Thoracic aorta endothelial cell (primary cell): ENCODE results near the gene DHX34. TPM values are rescaled to one million over a fixed set of nuclear protein-coding genes. Genes with fewer than 3 reads are reported as not detected.

ENCODE experiments used
- total RNA-seq: library from RNA; depleted of rRNA; stranded (reverse); fragments of >200 nt; gene quantifications from 2 replicates; pipeline ENCODE4 v1.2.3, GENCODE V29; 2012

The DHX34 gene, protein sequence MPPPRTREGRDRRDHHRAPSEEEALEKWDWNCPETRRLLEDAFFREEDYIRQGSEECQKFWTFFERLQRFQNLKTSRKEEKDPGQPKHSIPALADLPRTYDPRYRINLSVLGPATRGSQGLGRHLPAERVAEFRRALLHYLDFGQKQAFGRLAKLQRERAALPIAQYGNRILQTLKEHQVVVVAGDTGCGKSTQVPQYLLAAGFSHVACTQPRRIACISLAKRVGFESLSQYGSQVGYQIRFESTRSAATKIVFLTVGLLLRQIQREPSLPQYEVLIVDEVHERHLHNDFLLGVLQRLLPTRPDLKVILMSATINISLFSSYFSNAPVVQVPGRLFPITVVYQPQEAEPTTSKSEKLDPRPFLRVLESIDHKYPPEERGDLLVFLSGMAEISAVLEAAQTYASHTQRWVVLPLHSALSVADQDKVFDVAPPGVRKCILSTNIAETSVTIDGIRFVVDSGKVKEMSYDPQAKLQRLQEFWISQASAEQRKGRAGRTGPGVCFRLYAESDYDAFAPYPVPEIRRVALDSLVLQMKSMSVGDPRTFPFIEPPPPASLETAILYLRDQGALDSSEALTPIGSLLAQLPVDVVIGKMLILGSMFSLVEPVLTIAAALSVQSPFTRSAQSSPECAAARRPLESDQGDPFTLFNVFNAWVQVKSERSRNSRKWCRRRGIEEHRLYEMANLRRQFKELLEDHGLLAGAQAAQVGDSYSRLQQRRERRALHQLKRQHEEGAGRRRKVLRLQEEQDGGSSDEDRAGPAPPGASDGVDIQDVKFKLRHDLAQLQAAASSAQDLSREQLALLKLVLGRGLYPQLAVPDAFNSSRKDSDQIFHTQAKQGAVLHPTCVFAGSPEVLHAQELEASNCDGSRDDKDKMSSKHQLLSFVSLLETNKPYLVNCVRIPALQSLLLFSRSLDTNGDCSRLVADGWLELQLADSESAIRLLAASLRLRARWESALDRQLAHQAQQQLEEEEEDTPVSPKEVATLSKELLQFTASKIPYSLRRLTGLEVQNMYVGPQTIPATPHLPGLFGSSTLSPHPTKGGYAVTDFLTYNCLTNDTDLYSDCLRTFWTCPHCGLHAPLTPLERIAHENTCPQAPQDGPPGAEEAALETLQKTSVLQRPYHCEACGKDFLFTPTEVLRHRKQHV
- 15.3 and 17.5 TPM in 2 replicates for total RNA-seq

DNA sequence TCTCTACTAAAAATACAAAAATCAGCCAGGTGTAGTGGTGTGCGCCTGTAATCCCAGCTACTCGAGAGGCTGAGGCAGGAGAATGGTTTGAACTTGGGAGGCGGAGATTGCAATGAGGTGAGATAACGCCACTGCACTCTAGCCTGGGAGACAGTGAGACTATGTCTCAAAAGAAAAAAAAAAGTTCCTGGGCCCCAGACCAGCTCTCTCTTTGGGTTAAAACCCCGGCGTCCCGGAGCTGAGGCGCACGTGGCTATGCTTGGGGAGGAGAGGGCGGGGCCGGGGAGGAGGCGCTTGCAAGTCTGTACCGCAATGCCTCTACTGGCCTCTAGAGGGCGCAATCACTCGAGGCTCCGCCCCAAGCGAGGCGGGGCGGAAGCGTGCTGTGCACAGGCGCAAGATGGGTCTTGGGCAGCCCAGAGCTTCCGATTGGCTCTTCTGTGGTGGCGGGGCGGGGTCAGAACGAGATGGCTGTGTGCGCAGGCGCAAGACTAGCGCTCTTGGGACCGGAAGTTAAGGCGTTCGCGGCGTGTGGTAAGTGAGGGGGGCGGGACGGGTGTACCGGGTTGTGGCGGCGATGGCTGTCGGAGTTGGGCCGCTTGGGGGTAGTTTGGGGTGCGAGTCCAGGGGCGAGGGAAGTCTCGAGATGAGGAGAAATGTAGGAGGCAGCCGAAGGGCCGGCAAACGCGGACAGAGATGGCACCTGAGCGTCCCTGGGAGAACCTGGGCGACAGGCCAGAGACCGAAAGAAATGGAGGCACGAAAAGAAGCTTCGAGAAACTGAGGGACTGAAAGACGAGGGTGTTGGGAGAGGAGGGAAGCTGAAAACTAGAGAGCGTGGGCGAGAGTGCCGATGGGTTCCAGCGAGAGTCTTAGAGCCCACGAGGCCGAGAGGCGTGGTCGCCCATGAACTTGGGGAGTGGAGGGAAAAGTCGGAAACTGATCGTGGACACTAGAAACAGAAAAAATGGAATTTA lies at the start of gene DHX34:
DHX34 (plus strand) TSS at position 497 of the 977 bp plus-strand sequence. CDS start 3,716 bp downstream, outside the sequence.

DNA sequence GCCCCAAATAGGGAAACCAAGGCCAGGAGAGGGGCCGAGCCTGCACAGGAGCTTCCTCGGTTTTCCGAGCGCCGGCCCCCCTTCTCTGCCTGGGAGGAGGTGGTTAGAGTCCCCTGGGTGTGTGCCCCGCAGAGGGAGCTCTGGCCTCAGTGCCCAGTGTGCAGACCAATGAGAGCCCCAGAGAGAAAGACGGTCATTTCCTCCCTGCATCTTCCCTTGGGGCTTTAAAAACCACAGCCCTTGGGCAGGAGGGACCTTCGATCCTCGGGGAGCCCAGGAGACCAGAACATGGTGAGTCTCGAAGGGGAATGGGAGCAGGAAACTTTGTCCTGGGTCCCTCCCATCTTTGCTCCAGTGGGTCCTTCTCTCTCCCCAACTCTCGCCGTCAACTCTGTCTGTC lies 39.5 kb upstream of the DHX34 start, which contains the start of gene C5AR1:
C5AR1 (plus strand) TSS at position 254 of the 400 bp plus-strand sequence; CDS start at position 289, 35 bp downstream.

DNA sequence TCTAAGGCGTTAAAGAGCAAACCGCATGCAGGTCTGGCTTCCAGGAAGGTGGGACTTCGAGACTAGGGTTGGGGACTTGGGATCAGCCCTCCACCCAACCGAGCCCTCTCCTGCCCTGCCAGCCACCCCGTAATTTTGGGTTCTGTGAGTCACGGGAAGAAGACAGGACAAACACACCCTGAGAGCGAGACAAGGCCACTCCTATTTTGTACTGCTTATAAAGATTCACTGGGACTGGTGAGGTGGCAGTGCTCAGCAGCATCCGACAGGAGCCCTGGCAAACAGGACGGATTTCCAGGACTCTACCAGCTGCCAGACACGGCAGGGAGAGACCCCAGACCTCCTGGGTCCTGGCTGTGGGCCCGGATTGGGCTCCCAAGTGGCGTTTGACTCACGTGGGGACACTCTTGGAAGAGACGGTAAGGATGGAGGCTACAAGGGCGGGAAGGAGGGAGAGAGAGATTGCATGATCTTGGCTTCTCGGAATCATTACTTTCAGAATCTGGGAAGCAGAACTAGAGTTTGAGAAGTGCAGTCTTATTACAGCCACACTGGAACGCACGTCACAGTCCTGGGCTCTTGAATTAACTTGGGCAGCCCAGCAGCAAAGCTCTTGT lies 17.1 kb upstream of the DHX34 start, which contains the start of gene C5AR2:
C5AR2 (plus strand) TSS at position 245 of the 617 bp plus-strand sequence. CDS start 8,625 bp downstream, outside the sequence.

DNA sequence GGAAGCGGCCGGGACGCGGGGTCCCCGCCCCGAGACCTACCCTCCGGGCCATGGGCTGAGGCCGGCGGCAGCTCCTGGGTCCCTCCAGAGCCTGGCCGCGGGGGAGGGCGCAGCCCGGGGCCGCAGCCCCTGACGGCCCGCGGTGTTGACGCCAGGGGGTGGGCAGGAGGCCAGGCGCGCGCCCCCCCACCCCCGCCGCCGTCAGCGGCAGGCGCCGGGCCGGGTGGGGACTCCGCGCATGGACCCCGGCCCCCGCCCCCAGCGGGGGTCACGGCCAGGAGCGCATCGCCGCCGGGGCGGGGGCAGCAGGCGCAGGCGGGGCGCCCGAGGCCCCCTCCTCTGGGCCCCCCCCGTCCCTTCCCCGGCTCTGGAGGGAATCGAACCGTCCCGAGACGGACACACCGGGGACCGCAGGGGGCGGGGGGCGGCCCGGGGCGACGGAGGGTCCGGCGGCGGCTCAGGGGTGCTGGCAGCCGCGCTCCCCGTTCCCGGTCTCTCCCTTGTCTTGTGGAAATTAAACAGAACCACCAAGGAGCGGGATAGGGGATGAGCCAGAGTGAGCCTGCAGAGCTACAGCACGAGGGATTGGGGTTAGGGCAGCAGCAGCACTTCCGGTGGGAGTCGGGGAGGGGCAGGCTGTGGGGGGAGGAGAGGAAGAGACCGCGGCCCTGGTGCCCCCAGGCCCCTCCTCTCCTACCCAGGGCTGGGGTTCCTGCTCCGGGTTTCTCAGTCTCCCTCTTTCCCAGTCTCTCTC lies 70.1 kb downstream of the DHX34 start, which contains the start of gene MEIS3:
MEIS3 (minus strand) TSS at position 498 of the 754 bp plus-strand sequence; CDS start at position 52, 446 bp downstream.

Other genes with a start within 250 kb of the DHX34 start
- gene ZC3H4, start 235.5 kb upstream of the DHX34 start, total RNA-seq = 27.9 and 30.4 TPM in 2 replicates
- gene SAE1, start 218.5 kb upstream of the DHX34 start, total RNA-seq = 174 and 209 TPM in 2 replicates
- 10.6 and 11.7 TPM in 2 replicates for gene BBC3, start 118.1 kb upstream of the DHX34 start, total RNA-seq
- 5.5 and 7.2 TPM in 2 replicates for gene CCDC9, start 92.8 kb upstream of the DHX34 start, total RNA-seq
- gene INAFM1, start 74.4 kb upstream of the DHX34 start, total RNA-seq = 0.53 and 0.65 TPM in 2 replicates
- not detected in 2 replicates for gene C5AR1, start 39.5 kb upstream of the DHX34 start, total RNA-seq
- under 0.01 TPM in 1 of 2 replicates, not detected in the other for gene C5AR2, start 17.1 kb upstream of the DHX34 start, total RNA-seq
- gene MEIS3, start 70.2 kb downstream of the DHX34 start, total RNA-seq = not detected in 2 replicates
- gene SLC8A2, start 122.6 kb downstream of the DHX34 start, total RNA-seq = not detected in 2 replicates
- 3.1 and 4.2 TPM in 2 replicates for gene KPTN, start 134.9 kb downstream of the DHX34 start, total RNA-seq
- 73.3 and 74.5 TPM in 2 replicates for gene NAPA, start 165.7 kb downstream of the DHX34 start, total RNA-seq
- gene ZNF541, start 223.8 kb downstream of the DHX34 start, total RNA-seq = 0.14 TPM in 1 of 2 replicates, not detected in the other